Putamen (tissue), 1 donor: ENCODE data around the gene CSNK1D.
"Not testable (repeated sequence)": the region's sequence is repeated elsewhere in the genome, so short reads cannot be mapped to it uniquely, and the experiment has no call there.

Experiments used
- DNase-seq: peaks from one replicate; pipeline ENCODE4 v3.0.0-alpha.2; 2016; ENCODE audit warnings: low spot score

Gene CSNK1D

GRCh38 chr17:82274134-82275020, 877 bp upstream of the CSNK1D start:
- DNase-seq: no peak

- no peak for DNase-seq
These were observed 789 bp downstream of the CSNK1D start for GRCh38 chr17:82272495-82273326.

- DNase-seq: no peak
These were observed 2.1 kb downstream of the CSNK1D start for GRCh38 chr17:82271401-82271800.

DNA sequence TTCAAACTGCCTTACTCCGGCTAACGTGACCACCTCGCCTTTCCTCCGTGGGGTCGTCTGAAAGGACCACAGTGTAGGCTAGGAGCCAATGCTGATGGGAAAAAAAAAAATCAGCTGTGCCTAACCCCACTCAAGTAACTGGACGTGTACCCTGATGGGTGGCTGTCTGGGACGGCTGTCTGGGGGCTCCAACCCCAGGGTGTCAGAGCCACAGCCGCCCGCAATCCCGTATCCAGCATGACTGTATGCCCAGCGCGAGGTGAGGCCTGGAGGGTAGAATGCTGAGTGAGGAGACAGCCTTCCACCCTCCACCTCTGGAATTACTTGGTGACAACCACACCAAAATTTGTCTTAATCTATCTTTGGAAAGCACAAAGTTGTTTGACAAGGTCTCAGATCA, 2.8 kb downstream of the CSNK1D start:
- DNase-seq: no peak

- DNase-seq: no peak
These were observed 3.5 kb downstream of the CSNK1D start for GRCh38 chr17:82269882-82270500.

- DNase-seq: no peak
These were observed 4.2 kb downstream of the CSNK1D start for GRCh38 chr17:82269138-82269881.

GRCh38 chr17:82267575-82268379, 5.7 kb downstream of the CSNK1D start:
- peak; percentile 88 for DNase-seq

DNA sequence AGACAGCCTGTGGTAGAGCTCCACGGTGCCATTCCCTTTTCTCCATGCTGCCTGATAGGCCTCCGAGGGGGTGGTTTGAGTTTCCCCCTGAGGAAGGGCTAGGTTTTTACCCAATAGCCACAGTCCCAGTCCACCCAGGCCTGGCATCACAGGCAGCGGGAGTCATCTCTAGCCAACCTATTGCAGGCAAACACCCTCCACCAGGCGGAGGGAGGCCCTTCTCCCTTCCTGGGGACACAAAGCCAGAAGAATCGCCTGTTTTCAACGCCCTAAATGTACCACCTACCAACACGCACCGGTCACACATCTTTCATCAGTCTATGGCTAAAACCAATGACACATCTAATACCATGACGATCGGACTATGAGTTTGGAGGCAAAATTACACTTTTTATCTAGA, 7.4 kb downstream of the CSNK1D start:
- no peak for DNase-seq

- DNase-seq: no peak
These were observed 9.9 kb downstream of the CSNK1D start for GRCh38 chr17:82263641-82264040.

DNA sequence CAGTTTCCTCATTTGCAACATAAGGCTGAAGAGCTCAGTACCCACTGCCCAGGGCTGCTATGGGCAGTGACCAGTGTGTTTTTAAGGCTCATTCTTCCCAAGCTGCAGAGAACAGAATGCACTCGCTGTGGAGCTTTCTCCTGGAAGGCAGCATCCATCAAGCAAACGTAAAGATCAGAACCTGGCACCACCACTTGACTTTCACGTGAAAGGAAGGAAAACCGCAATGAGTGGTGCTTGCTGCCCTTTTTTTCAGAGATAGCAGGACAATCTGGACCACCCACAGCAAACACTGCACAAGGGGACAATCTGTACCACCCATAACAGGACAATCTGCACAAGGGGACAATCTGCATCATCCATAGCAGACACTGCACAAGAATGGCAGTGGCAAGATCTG, 11.2 kb downstream of the CSNK1D start:
- no peak for DNase-seq

DNA sequence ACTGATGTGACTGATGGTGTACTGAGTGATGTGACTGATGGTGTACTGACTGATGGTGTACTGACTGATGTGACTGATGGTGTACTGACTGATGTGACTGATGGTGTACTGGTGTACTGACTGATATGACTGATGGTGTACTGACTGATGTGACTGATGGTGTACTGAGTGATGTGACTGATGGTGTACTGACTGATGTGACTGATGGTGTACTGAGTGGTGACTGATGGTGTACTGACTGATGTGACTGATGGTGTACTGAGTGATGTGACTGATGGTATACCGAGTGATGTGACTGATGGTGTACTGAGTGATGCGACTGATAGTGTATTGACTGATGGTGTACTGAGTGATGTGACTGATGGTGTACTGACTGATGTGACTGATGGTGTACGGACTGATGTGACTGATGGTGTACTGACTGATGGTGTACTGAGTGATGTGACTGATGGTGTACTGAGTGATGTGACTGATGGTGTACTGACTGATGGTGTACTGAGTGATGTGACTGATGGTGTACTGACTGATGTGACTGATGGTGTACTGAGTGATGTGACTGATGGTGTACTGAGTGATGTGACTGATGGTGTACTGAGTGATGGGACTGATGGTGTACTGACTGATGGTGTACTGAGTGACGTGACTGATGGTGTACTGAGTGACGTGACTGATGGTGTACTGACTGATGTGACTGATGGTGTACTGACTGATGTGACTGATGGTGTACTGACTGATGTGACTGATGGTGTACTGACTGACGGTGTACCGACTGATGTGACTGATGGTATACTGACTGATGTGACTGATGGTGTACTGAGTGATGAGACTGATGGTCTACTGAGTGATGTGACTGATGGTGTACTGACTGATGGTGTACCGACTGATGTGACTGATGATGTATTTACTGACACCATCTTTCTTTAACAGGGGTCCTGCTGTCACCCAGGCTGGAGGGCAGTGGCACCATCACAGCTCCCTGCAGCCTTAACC, 13.2 kb downstream of the CSNK1D start:
- DNase-seq: not testable (repeated sequence)

DNA sequence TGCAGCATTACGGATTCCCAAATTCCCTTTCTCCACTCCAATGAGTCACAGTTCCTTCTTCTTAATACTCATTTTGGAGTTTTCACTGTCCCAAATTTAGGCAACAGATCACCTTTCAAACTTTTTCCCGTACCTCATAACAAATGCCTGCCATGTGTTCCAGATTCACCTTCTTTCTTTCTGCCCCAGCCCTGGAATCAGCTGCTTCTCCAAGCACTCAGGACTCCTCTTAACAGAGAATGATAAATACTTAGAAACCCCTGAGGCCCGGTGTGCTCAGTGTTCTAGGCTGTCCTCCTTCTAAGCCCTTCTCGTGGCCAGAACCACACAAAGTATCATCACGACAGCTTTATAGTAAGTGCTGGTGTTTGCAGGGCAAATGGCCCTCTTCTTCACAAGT, 14.9 kb downstream of the CSNK1D start:
- no peak for DNase-seq

GRCh38 chr17:82257473-82257872, 16.0 kb downstream of the CSNK1D start:
- peak; percentile 69 for DNase-seq

DNA sequence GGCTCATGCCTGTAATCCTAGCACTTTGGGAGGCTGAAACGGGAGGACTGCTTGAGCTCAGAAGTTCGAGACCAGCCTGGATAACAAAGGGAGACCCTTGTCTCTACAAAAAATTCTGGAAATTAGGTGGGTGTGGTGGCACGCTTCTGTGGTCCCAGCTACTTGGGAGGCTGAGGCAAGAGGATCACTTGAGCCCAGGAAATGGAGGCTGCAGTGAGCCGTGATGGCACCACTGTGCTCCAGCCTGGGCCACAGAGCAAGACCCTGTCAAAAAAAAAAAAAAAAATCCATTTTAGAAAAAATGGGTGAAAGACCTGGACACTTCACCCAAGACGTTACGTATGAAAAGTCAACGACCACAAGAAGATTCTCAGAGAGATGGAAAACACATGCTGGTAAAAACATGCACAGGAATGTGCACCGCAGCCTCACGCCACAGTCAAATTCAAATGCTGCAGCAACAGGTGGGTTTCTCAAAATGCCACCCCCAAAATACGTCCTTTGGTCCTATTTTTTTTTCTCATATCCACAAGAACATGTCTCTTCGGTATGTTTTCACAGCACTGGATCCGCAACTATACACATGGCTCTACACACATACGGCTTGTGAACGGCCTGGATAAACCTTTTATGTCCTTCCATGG, 17.1 kb downstream of the CSNK1D start:
- no peak for DNase-seq

DNA sequence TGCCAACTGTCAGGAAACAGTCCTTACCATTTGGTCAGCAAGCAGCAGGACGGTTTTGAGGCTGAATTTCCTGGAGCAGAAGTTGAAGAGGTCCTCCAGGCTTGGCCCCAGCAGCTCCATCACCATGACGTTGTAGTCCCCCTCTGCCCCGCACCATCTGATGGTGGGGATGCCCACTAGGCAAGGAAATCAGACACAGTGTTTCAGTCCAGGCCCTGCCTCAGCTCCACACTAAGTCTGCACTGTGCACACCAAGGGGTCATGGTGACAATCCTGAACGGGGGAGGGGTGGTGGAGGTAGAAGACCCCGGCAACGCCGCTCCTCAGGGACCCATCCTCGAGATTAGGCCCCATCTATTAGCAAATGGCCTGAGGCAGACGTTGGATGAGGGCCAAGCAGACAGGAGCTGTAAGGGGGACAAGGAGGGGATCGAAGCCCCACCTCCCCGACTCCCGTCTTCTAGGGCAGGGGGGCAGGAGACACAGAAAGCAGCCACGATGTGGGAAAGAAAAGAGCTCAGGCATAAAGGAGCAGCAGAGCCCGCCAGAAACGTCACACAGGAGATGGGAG, 18.0 kb downstream of the CSNK1D start:
- no peak for DNase-seq

DNA sequence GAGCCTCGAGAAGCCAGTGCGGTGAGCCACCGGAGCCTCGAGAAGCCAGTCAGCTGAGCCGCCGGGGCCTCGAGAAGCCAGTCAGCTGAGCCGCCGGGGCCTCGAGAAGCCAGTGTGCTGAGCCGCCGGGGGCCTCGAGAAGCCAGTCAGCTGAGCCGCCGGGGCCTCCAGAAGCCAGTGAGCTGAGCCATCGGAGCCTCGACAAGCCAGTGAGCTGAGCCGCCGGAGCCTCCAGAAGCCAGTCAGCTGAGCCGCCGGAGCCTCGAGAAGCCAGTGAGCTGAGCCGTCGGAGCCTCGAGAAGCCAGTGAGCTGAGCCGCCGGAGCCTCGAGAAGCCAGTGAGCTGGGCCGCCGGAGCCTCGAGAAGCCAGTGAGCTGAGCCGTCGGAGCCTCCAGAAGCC, 18.8 kb downstream of the CSNK1D start:
- not testable (repeated sequence) for DNase-seq

DNA sequence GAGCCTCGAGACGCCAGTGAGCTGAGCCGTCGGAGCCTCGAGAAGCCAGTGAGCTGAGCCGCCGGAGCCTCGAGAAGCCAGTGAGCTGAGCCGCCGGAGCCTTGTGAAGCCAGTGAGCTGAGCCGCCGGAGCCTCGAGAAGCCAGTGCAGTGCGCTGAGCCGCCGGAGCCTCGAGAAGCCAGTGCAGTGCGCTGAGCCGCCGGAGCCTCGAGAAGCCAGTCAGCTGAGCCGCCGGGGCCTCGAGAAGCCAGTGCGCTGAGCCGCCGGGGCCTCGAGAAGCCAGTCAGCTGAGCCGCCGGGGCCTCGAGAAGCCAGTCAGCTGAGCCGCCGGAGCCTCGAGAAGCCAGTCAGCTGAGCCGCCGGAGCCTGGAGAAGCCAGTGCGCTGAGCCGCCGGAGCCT, 19.4 kb downstream of the CSNK1D start:
- not testable (repeated sequence) for DNase-seq

GRCh38 chr17:82253179-82253544, 20.3 kb downstream of the CSNK1D start:
- no peak for DNase-seq
